GM19438 (cell line): Measurements from ENCODE around the gene CCNG1.
"Not testable (repeated sequence)": the region's sequence is repeated elsewhere in the genome, so short reads cannot be mapped to it uniquely, and the experiment has no call there.

ENCODE experiments used
- ATAC-seq: cut with Tn5 transposase; IDR thresholded peaks from one replicate; pipeline ENCODE4 v1.9.1; 2021; ENCODE audit warnings: low read depth; ENCODE audit not compliant: unreplicated experiment

The CCNG1 gene, protein sequence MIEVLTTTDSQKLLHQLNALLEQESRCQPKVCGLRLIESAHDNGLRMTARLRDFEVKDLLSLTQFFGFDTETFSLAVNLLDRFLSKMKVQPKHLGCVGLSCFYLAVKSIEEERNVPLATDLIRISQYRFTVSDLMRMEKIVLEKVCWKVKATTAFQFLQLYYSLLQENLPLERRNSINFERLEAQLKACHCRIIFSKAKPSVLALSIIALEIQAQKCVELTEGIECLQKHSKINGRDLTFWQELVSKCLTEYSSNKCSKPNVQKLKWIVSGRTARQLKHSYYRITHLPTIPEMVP

GRCh38 chr5:163437309-163438182 lies at the start of gene CCNG1:
TSS of gene CCNG1 (plus strand) at chr5:163437595. CDS start at chr5:163439257, 1,662 bp downstream.
- ATAC-seq: peak; percentile 93

GRCh38 chr5:163395792-163396191 lies 41.6 kb upstream of the CCNG1 start:
- no peak for ATAC-seq

DNA sequence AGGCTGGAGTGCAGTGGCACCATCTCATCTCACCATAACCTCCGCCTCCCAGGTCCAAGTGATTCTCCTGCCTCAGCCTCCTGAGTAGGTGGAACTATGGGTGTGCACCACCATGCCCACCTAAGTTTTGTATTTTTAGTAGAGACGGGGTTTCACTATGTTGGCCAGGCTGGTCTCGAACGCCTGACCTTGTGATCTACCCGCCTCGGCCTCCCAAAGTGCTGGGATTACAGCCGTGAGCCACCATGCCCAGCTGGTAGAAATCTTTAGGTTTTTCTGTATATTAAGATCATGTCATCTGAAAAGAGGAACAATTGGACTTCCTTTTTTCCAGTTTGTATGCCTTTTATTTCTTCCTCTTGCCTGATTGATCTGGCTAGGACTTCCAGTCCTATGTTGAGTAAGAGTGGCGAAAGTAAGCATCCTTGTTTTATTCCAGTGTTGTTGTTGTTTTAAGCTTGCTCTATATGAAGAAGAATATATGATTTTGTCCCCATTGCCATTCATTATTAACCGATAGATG lies 40.5 kb upstream of the CCNG1 start:
- not testable (repeated sequence) for ATAC-seq

DNA sequence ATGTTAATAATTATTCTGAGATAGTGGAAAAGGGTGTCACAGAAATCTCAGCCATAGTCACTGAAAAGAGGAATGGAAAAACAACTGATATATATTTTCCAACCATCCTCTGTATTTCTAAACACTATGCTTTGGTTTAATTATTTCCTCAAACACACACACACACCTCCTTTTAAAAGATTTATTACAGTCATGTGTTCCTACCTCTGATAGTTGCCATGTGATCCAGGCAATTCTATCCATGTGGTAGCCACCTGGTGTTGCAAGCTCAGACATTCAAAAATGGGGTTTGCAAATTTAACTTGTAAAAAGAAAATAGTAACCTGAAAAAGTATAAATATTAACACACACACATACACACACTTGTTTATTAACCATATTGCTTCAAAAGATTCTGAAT lies 40.0 kb upstream of the CCNG1 start:
- ATAC-seq: no peak

GRCh38 chr5:163399923-163400322 lies 37.5 kb upstream of the CCNG1 start:
- ATAC-seq: no peak

GRCh38 chr5:163401271-163401670 lies 36.1 kb upstream of the CCNG1 start:
- no peak for ATAC-seq

- ATAC-seq: no peak
Measured at GRCh38 chr5:163402007-163402406, 35.4 kb upstream of the CCNG1 start.

DNA sequence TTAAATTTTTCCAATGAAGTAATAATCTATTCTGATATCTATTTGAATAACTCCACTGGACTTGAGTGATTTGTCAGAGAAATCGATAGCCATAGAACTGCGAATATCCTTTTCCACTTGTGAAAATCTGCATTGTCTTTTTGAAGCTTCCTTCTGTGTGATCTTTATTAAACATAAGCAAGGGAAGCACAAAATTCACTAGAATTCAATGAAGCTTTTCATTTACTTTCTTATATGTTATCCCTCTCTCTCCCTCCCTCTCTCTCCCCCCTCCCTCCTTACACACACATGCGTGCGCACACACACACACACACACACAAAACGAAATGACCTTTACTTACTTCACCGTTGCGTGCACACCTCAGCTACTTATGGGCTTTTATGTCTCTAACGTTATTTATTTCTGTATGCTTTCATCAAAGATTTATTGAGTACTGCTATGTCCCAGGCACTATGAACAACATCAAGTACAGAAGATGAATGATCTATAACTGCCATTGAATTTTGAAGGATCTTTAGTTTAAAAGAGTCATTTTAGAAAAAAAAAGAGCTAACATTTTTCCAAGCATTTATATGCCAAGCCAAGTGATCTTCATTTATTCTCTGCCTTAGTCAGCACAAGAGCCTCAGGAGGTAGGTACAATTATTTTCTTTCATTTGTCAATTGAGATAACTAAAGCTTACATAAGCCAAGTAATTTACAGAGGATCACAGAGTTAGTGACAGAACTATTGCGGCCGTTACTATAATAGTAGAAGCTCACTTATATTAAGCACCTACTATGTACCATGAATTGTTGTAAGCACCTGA lies 32.8 kb upstream of the CCNG1 start:
- no peak for ATAC-seq

GRCh38 chr5:163407034-163407655 lies 30.2 kb upstream of the CCNG1 start:
- ATAC-seq: peak; percentile 64

DNA sequence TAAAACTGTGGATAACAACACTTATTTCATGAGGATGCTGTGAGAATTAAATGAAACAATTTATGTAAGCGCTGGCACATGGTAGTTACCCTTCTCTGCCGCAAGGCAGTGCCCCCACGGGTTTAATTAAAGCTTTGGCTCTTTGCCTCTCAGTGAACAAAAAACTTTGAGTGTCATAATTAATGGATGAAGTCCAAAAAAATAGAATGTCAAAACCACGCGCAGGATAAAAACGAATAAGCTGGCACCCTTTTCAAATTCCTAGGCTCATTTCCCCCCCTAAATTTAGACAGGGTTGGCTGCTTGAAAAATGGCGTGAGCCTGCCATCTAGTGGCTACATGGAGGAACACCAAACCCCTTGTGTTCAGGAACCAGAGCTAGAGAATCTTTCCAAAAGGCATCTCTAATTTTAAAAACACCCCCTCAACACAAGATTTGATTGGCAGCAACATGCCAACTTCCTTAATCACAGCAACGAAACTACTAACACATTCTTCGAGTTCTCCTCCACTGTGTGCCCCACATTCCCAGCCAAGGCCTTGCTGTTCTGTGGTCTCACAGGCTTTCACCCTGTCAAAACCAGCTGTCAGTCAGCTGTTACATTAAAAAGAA lies 29.0 kb upstream of the CCNG1 start:
- ATAC-seq: peak; percentile 71

DNA sequence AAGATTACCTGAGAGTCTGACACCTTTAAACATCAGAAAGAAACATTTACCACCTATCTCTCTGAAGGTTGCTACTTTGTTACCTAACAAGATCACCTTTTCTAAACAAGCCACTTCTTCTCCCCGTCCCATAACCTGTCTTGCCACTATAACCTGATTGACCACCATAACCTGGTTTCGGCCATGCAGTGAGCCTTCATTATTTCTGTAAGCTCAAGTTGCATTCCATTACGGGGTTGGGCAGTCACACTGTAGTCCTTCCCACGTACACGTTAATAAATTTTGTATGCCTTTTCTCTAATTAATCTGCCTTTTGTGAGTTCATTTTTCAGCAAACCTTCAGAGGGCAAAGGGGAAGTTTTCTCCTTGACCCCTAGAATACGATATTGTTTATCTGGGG lies 28.0 kb upstream of the CCNG1 start:
- ATAC-seq: no peak

- no peak for ATAC-seq
Measured at GRCh38 chr5:163410505-163410904, 26.9 kb upstream of the CCNG1 start.

DNA sequence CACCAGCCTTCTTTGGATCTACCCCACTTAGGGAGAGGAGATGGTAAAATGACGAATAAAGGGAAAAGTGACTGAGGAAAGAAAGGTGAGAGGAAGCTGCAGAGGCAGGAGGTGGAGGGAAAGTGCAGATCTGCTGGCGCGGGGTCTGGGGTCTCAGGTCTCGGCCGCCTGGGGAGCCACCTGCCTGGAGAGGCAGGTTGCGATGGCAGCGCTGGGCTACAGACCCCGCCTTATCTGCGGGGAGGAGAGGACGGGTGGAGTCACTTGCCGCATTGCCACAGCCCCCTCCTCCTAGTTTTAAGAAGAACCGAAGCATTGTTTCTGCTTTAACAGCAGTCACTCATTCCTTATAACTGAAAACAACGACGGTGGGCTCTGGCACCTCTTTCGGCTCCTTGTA lies 21.7 kb upstream of the CCNG1 start:
- ATAC-seq: not testable (repeated sequence)

DNA sequence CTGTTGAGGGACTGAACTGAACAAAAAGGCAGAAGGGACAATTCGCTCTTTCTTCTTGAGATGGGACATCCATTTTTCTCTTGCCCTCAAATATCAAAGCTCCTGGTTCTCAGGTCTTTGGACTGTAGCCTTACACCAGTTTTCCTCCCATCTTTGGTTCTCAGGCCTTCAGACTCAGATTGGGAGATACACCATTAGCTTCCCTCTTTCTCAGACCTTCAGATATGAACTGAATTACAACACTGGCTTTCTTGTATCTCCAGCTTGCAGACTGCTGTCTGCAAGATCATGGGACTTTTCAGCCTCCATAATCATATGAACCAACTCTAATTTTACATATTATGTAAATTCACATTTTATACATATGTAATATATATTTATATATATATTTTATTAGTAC lies 12.6 kb upstream of the CCNG1 start:
- no peak for ATAC-seq

- not testable (repeated sequence) for ATAC-seq
Measured at GRCh38 chr5:163426128-163426527, 11.3 kb upstream of the CCNG1 start.

DNA sequence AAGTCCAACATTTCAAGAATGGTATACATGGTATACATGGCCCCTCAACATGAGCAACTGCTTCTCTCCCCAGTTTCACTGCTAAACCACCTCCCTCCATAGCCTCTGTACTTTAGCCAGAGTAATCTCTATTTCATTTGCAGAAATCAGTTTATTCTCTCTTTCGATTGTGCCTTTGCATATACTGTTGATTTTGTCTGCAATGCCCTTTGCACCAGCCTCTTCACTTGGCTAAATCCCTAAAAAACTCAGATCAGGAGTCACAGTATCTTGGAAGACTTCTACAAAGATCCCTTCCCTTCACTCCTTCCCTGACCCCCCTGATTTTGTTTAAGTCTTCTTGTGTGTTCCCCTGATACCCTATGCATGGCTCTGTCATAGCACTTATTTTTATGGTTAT lies 4.9 kb upstream of the CCNG1 start:
- no peak for ATAC-seq

DNA sequence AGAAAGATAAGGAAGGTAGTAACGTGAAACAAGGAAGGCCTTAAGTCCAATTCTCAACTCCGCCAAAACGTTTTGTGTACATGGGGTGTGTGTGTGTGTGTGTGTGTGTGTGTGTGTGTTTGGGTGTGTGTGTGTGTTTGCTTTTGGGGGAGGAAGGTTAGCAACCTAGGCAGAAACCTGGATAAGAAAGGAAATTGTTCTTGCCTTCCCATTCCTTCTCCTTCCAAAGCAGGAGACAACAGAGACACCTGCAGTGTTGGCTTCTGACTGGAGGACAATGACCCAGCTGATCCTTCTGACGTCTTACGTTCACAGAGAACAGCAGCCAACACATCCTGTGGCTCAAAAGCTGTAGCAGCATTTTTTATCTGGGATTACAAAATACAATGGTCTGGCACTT lies 4.1 kb upstream of the CCNG1 start:
- no peak for ATAC-seq

- no peak for ATAC-seq
Measured at GRCh38 chr5:163434401-163434866, 3.0 kb upstream of the CCNG1 start.

DNA sequence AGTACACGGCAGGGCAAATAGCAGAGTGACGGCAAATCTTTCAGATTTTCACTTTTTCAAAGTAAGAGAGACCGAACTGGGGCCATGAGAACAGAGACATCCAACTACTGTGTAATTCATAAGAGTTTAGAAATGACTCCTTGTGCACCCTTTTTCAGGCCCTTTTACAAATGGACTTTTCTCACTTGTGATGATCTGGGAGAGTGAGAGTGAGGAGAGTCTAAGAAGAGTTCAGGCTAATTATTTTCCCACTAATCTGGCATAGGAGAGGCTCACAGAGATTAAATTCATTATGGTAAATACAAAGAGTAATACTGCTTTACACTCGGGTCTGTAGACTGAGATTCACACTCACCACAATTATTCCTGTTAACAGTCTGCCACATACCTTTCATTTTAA lies 880 bp upstream of the CCNG1 start:
- no peak for ATAC-seq

DNA sequence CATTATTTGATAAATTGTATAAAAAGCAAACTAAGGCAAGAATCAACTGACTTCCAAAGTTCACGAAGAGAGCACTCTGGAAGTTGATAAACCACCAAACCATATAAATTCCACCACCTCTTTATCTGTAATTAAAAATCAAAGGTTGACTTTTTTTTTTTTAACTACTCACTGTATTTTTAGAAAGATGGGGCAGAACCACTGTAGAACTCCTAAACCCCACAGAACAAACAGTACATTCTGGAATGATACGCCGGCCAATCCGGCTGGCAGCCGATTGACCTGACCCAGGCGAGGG lies 435 bp upstream of the CCNG1 start:
- no peak for ATAC-seq
